GM23248 (cell line): ENCODE measurements around the gene ATP2C1.

ENCODE experiments used
- EZH2 ChIP-seq: fragments of 200-600 bp; sonication (generic); IDR thresholded peaks from 2 replicates; pipeline ENCODE4 v1.6.1; 2018; ENCODE audit warnings: antibody characterized with exemption, mild to moderate bottlenecking; ENCODE audit not compliant: insufficient read depth, poor library complexity, severe bottlenecking
- EZH2phosphoT487 ChIP-seq: fragments of 200-600 bp; sonication (generic); IDR thresholded peaks from 2 replicates; pipeline ENCODE4 v1.6.1; 2018; ENCODE audit warnings: antibody characterized with exemption, moderate library complexity, mild to moderate bottlenecking, low read depth; ENCODE audit not compliant: insufficient read depth

DNA sequence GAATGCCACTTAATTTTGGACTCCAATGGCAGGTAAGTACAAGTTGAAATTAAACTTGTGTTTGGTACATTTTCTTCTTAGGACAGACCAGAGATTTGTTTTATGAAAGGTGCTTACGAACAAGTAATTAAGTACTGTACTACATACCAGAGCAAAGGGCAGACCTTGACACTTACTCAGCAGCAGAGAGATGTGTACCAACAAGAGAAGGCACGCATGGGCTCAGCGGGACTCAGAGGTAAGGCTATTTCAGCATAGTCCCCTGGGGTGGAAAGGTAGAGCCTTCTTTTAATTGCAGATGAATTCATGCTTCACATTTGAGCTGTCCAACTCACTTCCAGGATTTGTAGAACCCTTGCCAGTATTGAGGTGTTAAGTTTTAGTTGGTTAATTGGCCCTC lies 81.4 kb downstream of the ATP2C1 start:
- no peak for TF ChIP-seq EZH2
- TF ChIP-seq EZH2phosphoT487, result no peak
